Suppressor macrophage treated with lipopolysaccharide for 4 hours (primary cell): ENCODE data around the gene SIGLEC15.

Source experiments
- DNase-seq: peaks from one replicate; pipeline ENCODE4 v3.0.0-alpha.2; 2020

The SIGLEC15 gene

DNA sequence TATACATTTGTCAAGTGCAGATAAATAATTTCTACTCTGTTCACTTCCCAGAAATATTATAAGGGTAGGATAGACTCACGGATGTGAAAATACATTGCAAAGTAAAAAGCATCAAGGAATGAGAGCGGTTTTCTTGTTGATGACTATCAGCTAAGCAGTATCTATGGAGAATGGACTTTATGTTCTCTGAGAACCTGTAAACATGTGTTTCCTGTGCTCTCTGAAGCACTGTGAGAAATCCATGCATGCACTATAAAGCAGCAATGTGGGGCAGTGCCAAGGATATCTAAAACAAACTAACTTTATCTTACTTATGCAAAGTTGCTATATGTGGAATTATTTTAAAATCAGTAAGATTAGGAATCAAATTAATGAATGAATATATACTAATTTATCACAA is 4.4 kb upstream of the SIGLEC15 start:
- DNase-seq, result no peak

DNA sequence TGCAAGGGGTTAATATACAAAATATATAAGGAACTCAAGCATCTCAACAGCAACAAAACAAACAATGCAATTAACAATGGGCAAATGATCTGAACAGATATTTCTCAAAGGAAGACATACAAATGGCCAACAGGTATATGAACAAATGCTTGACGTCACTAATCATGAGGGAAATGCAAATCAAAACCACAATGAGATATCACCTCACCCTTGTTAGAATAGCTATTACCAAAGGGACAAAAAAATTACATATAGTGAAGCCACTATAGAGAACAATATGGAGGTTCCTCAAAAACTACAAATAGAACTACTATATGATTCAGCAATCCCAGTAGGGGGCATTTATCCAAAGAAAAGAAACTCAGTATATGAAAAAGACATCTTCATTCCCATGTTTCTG is 3.8 kb upstream of the SIGLEC15 start:
- no peak for DNase-seq

DNA sequence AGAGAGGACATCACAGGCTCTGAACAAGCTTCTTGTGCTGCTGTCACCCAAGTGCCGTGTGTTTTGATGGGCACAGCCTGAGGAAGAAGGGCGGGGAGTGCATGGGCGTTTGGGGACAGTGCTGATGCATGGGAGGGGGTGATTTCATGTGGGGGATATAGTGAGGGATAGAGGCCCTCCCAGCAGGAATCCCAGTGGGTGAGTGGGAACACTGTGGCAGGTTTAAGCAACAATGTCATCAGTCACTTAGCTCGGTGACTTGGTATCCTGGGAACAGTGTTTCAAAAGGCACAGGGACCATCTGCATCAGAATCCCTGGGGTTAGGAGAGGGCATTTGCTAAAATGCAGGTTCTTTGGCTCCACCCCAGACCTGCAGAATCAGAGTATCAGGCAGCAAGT is 609 bp downstream of the SIGLEC15 start:
- peak; percentile 39 for DNase-seq

DNA sequence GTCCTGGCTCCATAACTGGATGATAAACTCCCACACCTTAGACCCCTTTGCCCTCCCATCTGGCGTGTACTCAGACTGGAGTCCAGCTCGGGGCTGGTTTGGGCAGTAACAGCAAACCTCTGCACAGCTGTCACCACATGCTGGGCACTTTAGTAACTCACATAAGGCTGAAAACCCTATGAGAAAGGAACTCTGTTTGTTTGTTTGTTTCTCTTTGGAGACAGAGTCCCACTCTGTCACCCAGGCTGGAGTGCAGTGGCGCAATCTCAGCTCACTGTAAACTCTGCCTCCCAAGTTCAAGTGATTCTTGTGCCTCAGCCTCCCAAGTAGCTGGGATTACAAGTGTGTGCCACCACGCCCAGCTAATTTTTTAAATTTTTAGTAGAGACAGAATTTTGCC is 1.2 kb downstream of the SIGLEC15 start:
- peak; percentile 47 for DNase-seq

DNA sequence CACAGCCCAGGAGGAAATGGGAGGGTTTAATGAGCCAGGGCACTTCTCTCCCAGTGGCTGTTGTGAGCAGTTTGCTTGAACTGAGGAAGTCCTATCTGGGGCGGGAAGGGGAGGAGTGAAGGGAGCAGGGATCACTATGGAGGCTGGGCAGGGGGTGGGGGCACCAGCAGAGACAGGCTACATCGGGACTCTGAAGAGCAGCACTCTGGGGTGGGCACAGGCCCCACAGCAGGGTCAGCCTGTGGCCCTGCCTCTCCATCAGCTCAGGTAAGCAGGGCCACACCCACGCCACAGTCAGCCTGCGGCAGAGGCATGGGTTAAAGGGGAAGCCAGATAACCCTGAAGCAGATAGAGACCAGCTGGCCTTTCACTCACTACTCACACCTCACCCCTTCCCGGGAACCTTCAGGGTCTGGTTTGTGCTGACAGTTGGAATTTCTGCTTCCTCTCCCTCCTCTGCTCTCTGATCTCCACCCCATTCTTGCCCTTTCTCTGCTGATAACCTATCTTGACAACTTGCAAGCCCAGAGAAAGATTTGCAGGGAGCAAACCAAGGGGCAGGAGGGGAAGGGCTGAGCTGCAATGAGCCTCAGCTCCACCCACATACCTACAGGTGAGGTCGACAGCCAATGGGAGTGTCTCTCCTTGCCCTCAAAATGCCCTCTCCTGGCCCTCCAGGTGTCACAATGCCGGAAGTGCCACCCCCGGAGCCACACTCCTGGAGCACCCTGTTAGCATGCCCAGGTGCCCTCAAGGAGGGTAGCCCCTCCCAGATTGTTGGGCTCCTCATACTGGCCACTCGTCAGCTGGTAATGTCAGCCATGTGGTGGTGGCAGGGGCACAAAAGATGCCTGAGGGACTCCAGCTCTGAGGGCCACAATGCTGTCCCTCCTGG is 3.7 kb downstream of the SIGLEC15 start:
- peak; percentile 66 for DNase-seq

DNA sequence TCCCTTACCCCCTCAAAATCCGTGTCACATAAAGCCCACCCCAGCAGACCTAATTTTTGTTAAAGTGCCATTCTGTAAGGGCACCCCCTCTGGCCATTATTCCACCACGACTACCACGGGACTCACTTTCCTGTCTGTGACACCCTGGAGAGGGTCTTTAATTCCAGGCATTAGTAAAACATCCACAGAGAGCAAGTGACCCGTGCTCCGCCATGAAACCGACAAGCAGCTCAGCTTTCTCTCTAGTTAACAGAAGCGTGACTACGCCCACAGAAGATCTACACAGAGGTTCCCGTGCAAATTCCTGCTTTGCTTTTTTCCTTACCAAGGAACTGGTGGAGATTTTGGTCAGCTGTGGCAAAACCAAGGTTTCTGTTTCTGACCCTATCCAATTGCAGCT is 4.4 kb downstream of the SIGLEC15 start:
- DNase-seq, result no peak

DNA sequence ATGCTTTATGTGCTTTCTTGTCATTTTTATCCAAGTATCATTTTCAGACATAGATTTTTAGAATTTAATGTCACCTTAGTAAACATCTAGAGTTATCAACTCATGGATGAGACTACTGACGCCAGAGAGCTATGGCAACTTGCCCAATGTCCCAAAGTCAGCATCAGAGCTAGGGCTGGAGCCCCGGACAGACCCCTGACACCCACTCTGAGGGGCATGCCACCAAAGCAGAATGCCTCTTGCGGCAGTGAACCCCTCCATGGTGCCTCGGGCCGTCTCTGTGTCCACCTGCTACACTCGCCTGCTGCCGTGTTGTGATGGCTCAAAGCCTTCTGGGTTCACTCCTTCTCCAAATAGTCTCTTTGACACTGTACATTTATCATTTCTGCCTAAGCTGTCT is 5.4 kb downstream of the SIGLEC15 start:
- DNase-seq, result no peak

DNA sequence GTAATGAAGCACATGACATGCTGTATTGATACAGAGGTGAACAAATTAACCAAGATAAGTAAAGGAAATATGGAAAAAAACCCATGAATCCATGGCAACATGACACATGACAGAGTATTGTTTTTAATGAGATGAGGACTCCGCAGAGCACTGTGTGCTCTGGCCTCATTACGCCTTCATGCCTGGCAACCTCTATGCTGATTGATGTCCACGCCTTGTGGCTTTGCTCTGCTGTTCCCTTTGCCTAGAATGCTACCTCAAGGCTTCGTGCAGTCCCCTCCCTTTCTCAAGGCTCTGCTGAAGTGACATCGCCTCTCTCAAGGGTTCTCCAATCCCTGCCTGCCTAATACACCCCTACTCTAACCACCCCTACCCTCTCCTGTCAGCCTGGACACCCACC is 8.4 kb downstream of the SIGLEC15 start:
- no peak for DNase-seq

DNA sequence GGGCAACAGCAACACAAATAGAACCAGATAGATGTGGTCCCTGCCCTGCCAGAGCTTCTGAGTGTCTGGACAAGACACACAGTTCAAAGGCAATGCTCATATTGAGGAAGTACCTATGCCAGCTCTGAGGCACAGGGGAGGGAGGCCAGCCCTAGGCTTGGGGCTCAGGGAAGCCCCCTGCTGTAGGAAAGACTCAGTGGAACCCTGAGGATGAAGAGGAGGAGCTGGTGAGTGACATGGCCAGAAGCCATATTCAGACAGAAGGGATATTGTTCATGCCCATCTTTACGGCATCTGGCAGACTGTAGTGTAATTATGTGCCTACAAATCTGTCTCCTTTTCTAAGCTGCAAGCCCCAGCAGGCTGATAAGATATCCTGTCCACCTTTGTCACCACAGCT is 8.8 kb downstream of the SIGLEC15 start:
- no peak for DNase-seq

DNA sequence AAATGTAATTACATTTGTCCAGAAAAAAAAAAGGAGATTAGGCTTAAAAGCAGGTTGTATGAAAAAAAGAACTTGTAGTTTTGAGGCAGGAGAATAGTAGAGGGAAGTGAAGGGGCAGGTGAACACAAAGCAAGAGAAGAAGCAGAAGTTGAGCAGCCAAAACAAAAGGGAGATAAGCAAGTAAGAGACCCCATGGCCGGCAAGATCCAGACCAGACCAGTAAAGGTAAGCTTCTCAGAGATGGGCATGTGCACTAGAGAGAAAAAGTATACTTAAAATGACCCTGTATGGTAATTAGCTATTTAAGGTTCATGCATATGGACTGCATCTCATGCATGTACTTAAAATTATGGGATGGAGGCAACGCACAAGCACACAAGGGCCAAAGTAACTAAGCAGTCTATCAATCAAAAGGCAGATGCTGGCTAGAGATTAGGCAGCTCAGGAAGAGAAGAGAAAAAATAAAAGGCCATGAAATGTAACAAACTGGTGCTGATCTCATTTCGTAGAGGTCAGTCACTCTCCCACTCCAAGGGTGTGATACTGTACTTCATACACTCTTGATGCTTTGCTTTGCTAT is 9.7 kb downstream of the SIGLEC15 start:
- no peak for DNase-seq

DNA sequence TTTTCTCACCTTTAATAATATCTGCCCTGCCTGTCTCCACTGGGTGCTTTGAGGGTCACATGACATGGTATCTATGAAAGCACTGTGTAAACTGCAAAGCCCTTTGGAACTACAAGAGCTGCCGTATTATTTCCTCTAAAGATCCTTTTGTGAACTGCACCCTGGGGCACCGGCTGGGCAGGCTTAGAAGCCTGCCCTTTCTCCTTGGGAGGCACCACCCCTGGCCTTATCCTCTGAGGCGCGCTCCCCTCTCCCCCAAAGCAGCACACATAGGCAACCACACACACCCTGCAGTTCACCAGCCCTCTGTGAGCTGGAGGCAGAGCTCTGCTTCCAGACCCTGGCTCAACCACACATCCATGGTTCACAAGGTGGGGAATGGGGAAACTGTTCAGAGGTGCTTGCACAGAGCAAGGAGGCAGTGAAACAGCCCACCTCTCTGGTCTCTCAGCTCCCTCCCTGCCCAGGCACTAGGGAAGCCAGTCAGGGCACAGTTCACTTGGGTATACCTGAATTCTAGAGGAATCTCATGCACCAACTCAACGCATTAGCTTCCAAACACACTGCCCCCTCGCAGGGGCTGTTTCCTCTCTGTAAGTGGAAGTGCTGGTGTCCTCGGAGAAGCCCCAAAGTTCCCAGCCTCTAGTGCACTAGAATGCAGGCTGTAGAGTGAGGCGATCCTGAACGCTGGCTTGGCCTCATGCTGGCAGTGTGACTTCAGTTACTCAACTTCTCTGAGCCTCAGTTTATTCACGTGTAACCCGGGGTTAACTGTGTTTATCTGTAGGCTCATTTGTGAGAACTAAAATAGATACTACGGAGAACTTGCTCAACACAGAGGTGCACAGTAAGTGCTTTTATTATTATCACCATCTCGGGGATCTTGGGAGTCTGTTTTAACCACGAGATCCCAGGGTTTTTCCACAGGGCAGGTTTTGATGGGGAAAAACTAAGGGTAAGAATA is 11.0 kb downstream of the SIGLEC15 start:
- no peak for DNase-seq

DNA sequence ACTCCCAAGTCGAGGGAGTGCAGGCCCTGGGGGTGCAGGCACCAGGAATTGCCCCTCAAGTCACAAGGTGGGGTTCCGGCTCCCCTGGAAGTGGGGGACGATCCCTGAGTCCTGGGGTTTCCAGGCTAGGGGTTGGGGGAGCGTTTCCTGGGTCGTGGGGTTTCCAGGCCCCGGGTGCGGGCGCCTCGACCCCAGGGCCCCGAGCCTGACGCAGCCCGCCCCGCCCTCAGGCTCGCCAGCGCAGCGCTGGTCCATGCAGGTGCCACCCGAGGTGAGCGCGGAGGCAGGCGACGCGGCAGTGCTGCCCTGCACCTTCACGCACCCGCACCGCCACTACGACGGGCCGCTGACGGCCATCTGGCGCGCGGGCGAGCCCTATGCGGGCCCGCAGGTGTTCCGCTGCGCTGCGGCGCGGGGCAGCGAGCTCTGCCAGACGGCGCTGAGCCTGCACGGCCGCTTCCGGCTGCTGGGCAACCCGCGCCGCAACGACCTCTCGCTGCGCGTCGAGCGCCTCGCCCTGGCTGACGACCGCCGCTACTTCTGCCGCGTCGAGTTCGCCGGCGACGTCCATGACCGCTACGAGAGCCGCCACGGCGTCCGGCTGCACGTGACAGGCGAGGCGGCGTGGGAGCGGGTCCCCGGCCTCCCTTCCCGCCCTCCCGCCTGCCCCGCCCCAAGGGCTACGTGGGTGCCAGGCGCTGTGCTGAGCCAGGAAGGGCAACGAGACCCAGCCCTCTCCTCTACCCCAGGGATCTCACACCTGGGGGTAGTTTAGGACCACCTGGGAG is 12.0 kb downstream of the SIGLEC15 start:
- peak; percentile 77 for DNase-seq

DNA sequence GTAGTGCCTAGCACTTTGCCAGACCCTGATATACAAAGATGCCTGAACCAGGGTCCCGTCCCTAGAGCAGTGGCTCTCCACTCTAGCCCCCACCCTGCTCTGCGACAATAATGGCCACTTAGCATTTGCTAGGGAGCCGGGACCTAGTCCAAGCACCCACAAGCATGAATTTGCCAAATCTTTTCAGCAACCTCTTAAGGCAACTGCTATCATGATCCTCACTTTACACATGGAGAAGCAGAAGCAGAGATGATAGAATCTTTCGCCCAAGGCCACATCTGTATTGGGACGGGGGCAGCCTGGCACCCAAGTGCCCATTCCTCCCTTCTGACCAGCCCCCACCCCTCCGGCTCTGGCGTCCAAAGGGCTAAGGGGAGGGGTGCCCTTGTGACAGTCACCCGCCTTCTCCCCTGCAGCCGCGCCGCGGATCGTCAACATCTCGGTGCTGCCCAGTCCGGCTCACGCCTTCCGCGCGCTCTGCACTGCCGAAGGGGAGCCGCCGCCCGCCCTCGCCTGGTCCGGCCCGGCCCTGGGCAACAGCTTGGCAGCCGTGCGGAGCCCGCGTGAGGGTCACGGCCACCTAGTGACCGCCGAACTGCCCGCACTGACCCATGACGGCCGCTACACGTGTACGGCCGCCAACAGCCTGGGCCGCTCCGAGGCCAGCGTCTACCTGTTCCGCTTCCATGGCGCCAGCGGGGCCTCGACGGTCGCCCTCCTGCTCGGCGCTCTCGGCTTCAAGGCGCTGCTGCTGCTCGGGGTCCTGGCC is 13.0 kb downstream of the SIGLEC15 start:
- DNase-seq, result no peak

DNA sequence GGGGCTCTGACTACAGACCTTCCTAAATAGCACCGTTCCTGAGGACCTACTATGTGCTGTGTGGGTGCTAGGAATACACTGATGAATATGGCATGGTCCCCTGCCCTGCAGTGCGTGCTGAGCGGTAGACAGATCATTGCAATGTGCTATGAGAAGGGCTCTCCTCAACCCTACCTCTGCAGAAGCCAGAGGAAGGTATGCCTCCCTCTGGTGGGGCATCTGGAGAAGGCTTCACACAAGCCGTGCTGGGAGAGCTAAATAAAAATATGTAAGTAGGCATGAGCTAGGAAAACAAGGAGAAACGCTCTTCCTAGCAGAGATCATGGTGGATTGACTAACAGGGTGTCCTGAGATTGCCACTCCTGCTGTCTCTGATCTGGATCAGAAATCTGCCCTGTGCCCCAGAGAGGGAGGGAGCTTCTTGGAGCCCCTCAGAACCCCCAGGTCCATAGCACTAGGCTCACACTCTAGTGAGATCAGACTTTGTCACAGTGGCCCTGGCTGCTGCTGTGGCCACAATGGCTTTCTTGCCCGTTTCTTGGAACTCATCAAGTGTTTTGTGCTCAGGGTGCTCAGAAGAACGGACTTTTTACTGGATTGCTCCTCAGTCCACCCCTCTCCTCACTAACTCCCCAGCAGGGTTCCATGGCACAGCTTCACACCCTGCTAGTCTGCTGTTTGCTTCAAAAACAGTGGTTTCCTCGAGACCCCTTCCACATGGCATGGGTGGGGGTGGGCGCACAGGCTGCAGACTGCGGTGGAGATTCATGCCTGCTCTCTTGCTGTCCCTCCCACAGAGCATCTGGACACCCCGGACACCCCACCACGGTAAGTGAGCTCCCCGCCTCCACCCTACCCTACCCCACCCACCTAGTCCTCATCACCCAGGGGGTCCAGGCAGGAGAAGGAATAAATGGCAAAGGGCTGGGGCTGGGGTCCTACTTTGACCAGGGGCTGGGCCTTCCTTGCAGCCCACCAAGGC is 14.2 kb downstream of the SIGLEC15 start:
- peak; percentile 61 for DNase-seq

DNA sequence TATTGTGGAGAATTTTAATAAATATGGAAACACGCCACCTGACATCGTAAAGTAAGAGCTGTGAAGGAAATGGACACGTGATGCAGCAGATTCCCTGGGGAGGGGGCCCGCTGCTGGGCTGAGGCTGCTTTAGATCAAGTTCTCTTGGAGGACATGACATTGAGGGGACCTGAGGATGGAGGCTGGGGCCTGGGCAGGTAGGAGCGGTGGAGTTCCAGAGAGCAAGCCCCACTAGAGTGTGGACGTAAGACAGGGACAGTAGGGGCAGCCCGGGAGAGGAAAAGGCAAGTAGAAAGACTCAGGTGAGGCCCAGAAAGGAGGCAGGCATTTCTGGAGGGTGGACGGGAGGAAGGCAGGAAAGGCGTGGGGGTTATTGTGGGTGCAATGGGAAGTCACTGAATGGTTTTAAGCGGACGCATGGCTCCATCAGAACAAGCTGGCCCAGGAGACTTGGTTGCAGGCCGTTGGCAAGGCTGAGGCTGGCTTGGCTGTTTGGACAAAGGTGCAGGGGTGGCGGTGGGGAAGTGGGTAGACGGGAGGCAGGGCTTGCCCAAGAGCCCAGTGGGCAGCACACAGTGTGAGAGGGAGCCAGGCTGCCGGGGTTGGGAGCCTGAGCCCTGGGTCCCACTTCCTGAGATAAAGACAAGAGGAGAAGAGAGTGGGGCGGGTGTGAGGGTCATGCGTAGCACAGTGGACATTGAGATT is 15.7 kb downstream of the SIGLEC15 start:
- no peak for DNase-seq

DNA sequence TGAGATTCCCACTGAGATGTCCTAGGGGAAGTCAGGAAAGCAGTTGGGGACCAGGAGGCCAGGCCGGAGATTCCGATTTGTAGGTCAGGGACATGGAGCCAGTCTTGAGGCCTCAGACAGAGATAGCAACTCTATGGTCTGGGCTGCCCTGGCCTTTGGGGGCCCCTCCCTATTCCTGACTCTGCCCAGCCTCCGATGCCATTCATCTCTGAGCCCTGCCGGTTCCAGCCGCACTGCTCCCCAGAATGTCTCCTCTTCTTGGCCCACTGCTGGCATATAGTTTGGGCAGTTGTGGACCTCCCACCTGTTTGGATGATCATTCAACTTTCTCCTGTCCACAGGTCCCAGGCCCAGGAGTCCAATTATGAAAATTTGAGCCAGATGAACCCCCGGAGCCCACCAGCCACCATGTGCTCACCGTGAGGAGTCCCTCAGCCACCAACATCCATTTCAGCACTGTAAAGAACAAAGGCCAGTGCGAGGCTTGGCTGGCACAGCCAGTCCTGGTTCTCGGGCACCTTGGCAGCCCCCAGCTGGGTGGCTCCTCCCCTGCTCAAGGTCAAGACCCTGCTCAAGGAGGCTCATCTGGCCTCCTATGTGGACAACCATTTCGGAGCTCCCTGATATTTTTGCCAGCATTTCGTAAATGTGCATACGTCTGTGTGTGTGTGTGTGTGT is 16.4 kb downstream of the SIGLEC15 start:
- DNase-seq, result no peak

DNA sequence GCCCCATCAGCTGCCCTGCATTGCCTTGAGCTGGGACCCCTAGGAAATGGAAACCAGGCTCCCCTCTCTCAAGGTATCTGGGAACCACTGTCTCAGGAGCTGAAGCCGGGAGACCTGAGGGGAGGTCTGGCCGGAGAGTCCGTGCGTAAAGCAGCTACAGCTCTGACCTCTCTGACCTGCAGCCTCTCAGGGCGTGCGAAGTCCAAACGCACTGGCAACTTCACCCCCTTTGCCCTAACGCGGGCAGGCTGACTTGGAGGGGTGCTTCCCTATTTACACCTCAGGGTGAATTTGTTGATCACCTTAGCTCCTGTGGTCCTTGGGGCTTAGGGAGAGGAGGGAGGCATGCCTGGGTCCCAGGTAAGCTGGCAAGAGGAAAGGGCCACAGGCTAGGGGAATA is 17.5 kb downstream of the SIGLEC15 start:
- no peak for DNase-seq

DNA sequence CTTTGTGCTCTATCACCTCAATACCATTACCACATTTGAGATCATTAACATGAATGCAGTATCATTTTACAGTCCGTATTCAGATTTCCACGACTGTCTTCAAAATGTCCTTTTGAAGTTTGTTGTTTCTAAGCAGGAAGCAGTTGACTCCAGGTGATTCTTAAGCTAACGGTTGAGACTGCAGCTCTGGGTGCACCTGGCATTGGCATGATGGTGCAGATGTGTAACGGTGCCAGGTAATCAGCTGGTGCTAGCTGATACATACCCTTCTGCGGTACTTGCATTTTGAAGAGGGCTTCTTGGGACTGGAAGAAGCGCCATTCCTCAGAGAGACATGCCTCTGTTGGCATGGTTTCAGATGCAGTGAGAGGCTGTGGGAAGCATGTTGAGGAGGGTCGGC is 19.5 kb downstream of the SIGLEC15 start:
- no peak for DNase-seq

DNA sequence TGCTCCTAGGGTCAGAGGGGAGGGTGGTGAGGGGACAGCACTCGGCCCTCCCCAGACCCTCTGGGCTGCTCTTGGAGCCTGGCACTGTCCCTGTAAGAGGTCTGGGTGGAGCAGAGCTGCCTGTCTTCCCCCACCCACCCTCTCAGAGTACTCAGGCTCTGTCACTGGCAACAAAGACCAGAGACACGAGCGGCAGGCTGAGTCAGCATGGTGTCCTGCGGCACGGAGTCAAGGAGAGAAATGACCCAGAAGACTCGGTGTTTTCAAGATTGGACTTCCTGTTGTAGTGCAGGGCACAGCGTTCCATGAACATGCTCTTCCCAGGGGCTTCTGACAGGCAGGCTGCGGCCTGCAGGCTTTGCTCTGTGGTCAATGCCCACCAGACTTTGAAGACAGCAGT is 19.9 kb downstream of the SIGLEC15 start:
- no peak for DNase-seq
